A549 (cell line): ENCODE data around the gene PIPOX. TPM values are rescaled to one million over a fixed set of nuclear protein-coding genes. Genes with fewer than 3 reads are reported as not detected.

Experiments
- ATAC-seq, 2 experiments: fragments of 200-7000 bp in 1 of 2; fragments of >200 bp in 1 of 2; cut with Nextera tagmentation in 1 of 2; cut with Tn5 transposase in 1 of 2; 3 replicates each; pipeline versions ENCODE4 v1.8.0 to v1.9.1; 2018 to 2020; ENCODE audit warnings: mild to moderate bottlenecking in 1 of 2, moderate library complexity in 1 of 2
- CTCF ChIA-PET: fragments of 300-600 bp; sonication (Branson Sonifier 250); formaldehyde crosslinking; extraction: SDS; loops from one replicate; lab custom pipeline; 2021; ENCODE audit warnings: antibody characterized with exemption, inconsistent platforms; lab: Yijun Ruan, JAX
- POLR2A ChIA-PET: fragments of 350-600 bp; formaldehyde crosslinking; extraction: SDS; loops from one replicate; lab custom pipeline; 2021; ENCODE audit warnings: antibody characterized with exemption, inconsistent platforms; lab: Yijun Ruan, JAX
- DNase-seq, 2 experiments: peaks; one replicate each; pipeline versions ENCODE4 v3.0.0 to v3.0.0-alpha.2; 2011 to 2016; ENCODE audit warnings: low read depth in 1 of 2, low spot score in 1 of 2
- FAIRE-seq: peaks from 2 replicates; lab custom pipeline; 2011; peaks lifted over from hg19 to GRCh38; lab: Jason Lieb, UNC
- H3K27ac ChIP-seq, 2 experiments: fragments of >200 bp; sonication (Bioruptor Twin); formaldehyde crosslinking; 3 replicates each; pipeline ENCODE4 v1.5.1; 2016 to 2017
- H3K4me1 ChIP-seq: fragments of >200 bp; sonication (Bioruptor Twin); formaldehyde crosslinking; 3 replicates; pipeline ENCODE4 v1.6.1; 2016
- H3K4me2 ChIP-seq: fragments of >200 bp; sonication (Bioruptor Twin); formaldehyde crosslinking; 3 replicates; pipeline ENCODE4 v1.6.1; 2016
- H3K4me3 ChIP-seq: fragments of >200 bp; sonication (Bioruptor Twin); formaldehyde crosslinking; 3 replicates; pipeline ENCODE4 v1.5.1; 2016
- H3K9me3 ChIP-seq: fragments of >200 bp; sonication (Bioruptor Twin); formaldehyde crosslinking; 3 replicates; pipeline ENCODE4 v1.6.1; 2016
- CBX2 ChIP-seq: fragments of 200-600 bp; sonication (generic); IDR thresholded peaks from 2 replicates; pipeline ENCODE4 v1.6.1; 2016; ENCODE audit warnings: low read depth, mild to moderate bottlenecking, borderline replicate concordance
- CBX8 ChIP-seq: fragments of 200-600 bp; sonication (generic); IDR thresholded peaks from 2 replicates; pipeline ENCODE4 v1.6.1; 2016
- CEBPB ChIP-seq, 2 experiments: fragments of >200 bp in 1 of 2; sonication (Bioruptor Twin) in 1 of 2; formaldehyde crosslinking in 1 of 2; IDR thresholded peaks; 2 replicates each; pipeline ENCODE4 v1.6.1; 2012 to 2016
- CHD2 ChIP-seq: fragments of 150-350 bp; IDR thresholded peaks from 2 replicates; pipeline ENCODE4 v1.6.1; 2014; ENCODE audit warnings: low read length; ENCODE audit not compliant: partially characterized antibody
- EHF ChIP-seq: fragments of 250-450 bp; sonication (Bioruptor Pico); IDR thresholded peaks from 2 replicates; pipeline ENCODE4 v1.5.0; 2020; ENCODE audit warnings: mild to moderate bottlenecking
- FOSL2 ChIP-seq, 2 experiments: fragments of 450-650 bp in 1 of 2; fragments of >200 bp in 1 of 2; sonication (Bioruptor Twin) in 1 of 2; formaldehyde crosslinking; IDR thresholded peaks; 2 replicates each; pipeline versions ENCODE4 v1.5.0 to v1.6.1; 2016 to 2020; ENCODE audit warnings: mild to moderate bottlenecking in 1 of 2, moderate library complexity in 1 of 2
- HDAC2 ChIP-seq: fragments of 200-600 bp; sonication (generic); IDR thresholded peaks from 2 replicates; pipeline ENCODE4 v1.6.1; 2016
- HEYL ChIP-seq: fragments of 250-450 bp; sonication (Bioruptor Pico); IDR thresholded peaks from 2 replicates; pipeline ENCODE4 v1.8.0; 2021; ENCODE audit warnings: mild to moderate bottlenecking, moderate library complexity
- HOXA7 ChIP-seq: fragments of 250-450 bp; sonication (Bioruptor Pico); IDR thresholded peaks from 2 replicates; pipeline ENCODE4 v1.5.0; 2020; ENCODE audit warnings: mild to moderate bottlenecking, moderate library complexity
- JUN ChIP-seq, 2 experiments: fragments of >200 bp; sonication (Bioruptor Twin); formaldehyde crosslinking; IDR thresholded peaks; 2 replicates in 1 of 2; 3 replicates in 1 of 2; pipeline ENCODE4 v1.6.1; 2016 to 2017
- JUNB ChIP-seq: fragments of >200 bp; sonication (Bioruptor Twin); formaldehyde crosslinking; IDR thresholded peaks from 2 replicates; pipeline ENCODE4 v1.6.1; 2016
- MAFK ChIP-seq: fragments of 450-650 bp; IDR thresholded peaks from 2 replicates; pipeline ENCODE4 v1.6.1; 2014; ENCODE audit not compliant: partially characterized antibody
- MAX ChIP-seq: IDR thresholded peaks from 2 replicates; pipeline ENCODE4 v1.6.1; 2012
- MAZ ChIP-seq: fragments of 150-350 bp; IDR thresholded peaks from 2 replicates; pipeline ENCODE4 v1.6.1; 2014; ENCODE audit warnings: antibody characterized with exemption, low read depth, low read length, borderline replicate concordance
- NPAS2 ChIP-seq: fragments of 250-450 bp; sonication (Bioruptor Pico); IDR thresholded peaks from 2 replicates; pipeline ENCODE4 v1.8.0; 2022; ENCODE audit warnings: mild to moderate bottlenecking, moderate library complexity, borderline replicate concordance
- PBX3 ChIP-seq: IDR thresholded peaks from 2 replicates; pipeline ENCODE4 v1.6.1; 2012
- RARB ChIP-seq: fragments of 250-450 bp; sonication (Bioruptor Pico); IDR thresholded peaks from 2 replicates; pipeline ENCODE4 v1.8.0; 2021; ENCODE audit warnings: mild to moderate bottlenecking, moderate library complexity
- RNF2 ChIP-seq: fragments of 200-600 bp; sonication (generic); IDR thresholded peaks from 2 replicates; pipeline ENCODE4 v1.6.1; 2016; ENCODE audit warnings: low read depth, mild to moderate bottlenecking, antibody characterized with exemption, moderate library complexity, borderline replicate concordance
- SMC3 ChIP-seq: fragments of >200 bp; sonication (Bioruptor Twin); formaldehyde crosslinking; IDR thresholded peaks from 3 replicates; pipeline ENCODE4 v1.6.1; 2018; ENCODE audit warnings: inconsistent platforms
- ZFP36 ChIP-seq: fragments of 450-650 bp; IDR thresholded peaks from 2 replicates; pipeline ENCODE4 v1.6.1; 2014; ENCODE audit warnings: borderline replicate concordance; ENCODE audit not compliant: partially characterized antibody
- ZNF302 ChIP-seq: fragments of 250-450 bp; sonication (Bioruptor Pico); IDR thresholded peaks from 2 replicates; pipeline ENCODE4 v1.9.0; 2021; ENCODE audit warnings: inconsistent platforms, mild to moderate bottlenecking, moderate library complexity
- WGBS: methylation state at CpG from one replicate; pipeline ENCODE4 v1.1.6; 2017; ENCODE audit errors: missing lambda C conversion rate; 5-methylcytosine and 5-hydroxymethylcytosine counted together
- polyA plus RNA-seq, 4 experiments: library from polyadenylated mRNA; depleted of rRNA in 3 of 4; stranded (reverse); fragments of >200 nt; fragmentation: RNase III in 1 of 4; extraction: RNeasy Plus Mini Kit Qiagen cat#74134 plus additional on column Dnase treatment in 1 of 4; gene quantifications; 2 replicates in 3 of 4; 3 replicates in 1 of 4; pipeline ENCODE4 v1.2.3, GENCODE V29; 2011 to 2017

The PIPOX gene
- polyA plus RNA-seq, 2 of the 4 experiments (the other 2 are of a cell fraction), result 0.39 to 0.94 TPM

DNA sequence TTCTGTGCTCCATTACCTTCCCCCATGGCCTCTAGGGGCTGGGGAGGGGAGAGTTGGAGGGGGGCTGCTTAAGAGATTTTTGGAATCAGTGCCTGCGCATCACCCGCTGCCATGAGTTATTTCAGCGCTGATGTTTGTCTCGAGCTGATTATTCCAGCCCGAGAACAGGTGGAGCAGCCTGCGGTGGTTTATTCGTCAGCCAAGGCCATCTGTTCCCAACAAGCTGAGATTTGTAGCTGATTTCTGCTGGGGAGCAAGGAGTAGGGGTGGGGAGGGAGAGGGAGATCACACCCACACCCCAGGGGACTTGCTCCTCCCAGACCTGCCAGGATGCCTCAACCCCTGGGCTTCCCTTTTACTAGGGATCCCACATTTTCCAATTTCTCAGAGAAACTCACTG is 23.1 kb downstream of the PIPOX start:
- H3K4me1 ChIP-seq, result no peaks in the 10 kb centered on the region
- no peak overlapping the region for H3K4me2 ChIP-seq
- no peaks in the 10 kb centered on the region for H3K9me3 ChIP-seq
- DNase-seq, result no peak
- no peak overlapping the region for H3K27ac ChIP-seq
- FAIRE-seq, result no peak
- TF ChIP-seq CHD2 (no peak), MAZ (no peak), CBX2 (no peak), ZNF302 (CRISPR knock-in tag) (no peak), MAFK (no peak), HDAC2 (no peak), PBX3 (no peak), RNF2 (no peak)
- POLR2A ChIA-PET, result no interaction called here
- no peak for ATAC-seq
- CTCF ChIA-PET, result interaction anchor here (0.6 to 2.0 kb wide), 4 partner anchors 11 to 1065 kb away, joined by 3 to 7 read pairs (median 3); no protein-coding TSS in a partner anchor
- no peak overlapping the region for H3K4me3 ChIP-seq
- WGBS, result 92% methylated on average over 7 of the region's 7 CpGs

DNA sequence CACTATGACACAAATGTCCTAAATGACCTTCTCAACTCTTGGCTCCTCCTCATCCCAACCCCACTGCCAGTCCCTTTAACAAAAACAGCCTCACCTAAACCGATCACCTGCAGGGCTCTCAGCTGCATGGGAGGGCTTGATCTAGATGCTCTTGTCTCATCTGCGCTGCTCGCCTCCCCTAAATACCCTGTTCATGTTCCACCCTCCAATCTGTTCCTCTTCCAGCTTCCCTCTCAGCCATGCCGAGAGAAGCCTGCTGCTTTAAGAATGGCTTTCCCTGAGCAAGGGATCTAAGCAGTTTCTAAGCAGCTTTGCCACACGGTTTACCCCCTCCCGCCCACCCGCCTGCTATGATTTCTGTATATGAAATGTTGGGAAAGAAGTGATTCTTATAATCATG is 23.7 kb downstream of the PIPOX start:
- no peak for TF ChIP-seq JUNB
- TF ChIP-seq CHD2, result no peak
- TF ChIP-seq RARB (CRISPR knock-in tag), result no peak
- TF ChIP-seq HDAC2, result no peak
- no peak for TF ChIP-seq NPAS2 (CRISPR knock-in tag)
- CTCF ChIA-PET, result interaction anchor here (0.6 to 2.0 kb wide), 5 partner anchors 11 to 300 kb away, joined by 4 to 7 read pairs (median 5); no protein-coding TSS in a partner anchor
- no peak for FAIRE-seq
- POLR2A ChIA-PET, result no interaction called here
- no peak for DNase-seq
- WGBS, result 69% methylated on average over 7 of the region's 7 CpGs
- Histone ChIP-seq H3K4me2 (no peak overlapping the region), H3K9me3 (no peaks in the 10 kb centered on the region), H3K4me1 (no peaks in the 10 kb centered on the region), H3K4me3 (no peak overlapping the region), H3K27ac (no peak overlapping the region)
- ATAC-seq, result no peak; a peak in 1 of 6 replicates

- no peak overlapping the region for H3K27ac ChIP-seq
- ChIA-PET CTCF (interaction anchor here (0.7 to 1.0 kb wide), 2 partner anchors 12 to 22 kb away, joined by 3 read pairs; no protein-coding TSS in a partner anchor), POLR2A (interaction anchor here (0.6 kb wide), 1 partner anchor 718 kb away, joined by 3 read pairs; no protein-coding TSS in a partner anchor)
- H3K4me2 ChIP-seq, result no peak overlapping the region
- WGBS, result 87% methylated on average over 10 of the region's 10 CpGs
- H3K4me1 ChIP-seq, result no peaks in the 10 kb centered on the region
- H3K4me3 ChIP-seq, result no peak overlapping the region
- FAIRE-seq, result no peak
- no peak for TF ChIP-seq MAFK
- no peak for TF ChIP-seq EHF (CRISPR knock-in tag)
- TF ChIP-seq HOXA7 (CRISPR knock-in tag), result no peak
- no peak for TF ChIP-seq HEYL (CRISPR knock-in tag)
- no peak for TF ChIP-seq MAX
- no peak for TF ChIP-seq ZFP36
- no peak for TF ChIP-seq CBX8
- TF ChIP-seq CEBPB (IDR thresholded peaks at IDR 0.05), result no peak
- TF ChIP-seq SMC3, result no peak
- TF ChIP-seq JUN (IDR thresholded peaks at IDR 0.05), result no peak
- TF ChIP-seq FOSL2 (IDR thresholded peaks at IDR 0.05), result no peak
- no peak for TF ChIP-seq FOSL2 (CRISPR knock-in tag; IDR thresholded peaks at IDR 0.05)
- TF ChIP-seq, all 56 proteins: peak for 0
- DNase-seq (no peak), ATAC-seq (no peak)
- no peaks in the 10 kb centered on the region for H3K9me3 ChIP-seq
Measured at GRCh38 chr17:29068818-29069217, 25.9 kb downstream of the PIPOX start.
